Myocyte (in vitro differentiated cells): Measurements from ENCODE around the gene ASMT. TPM values are rescaled to one million over a fixed set of nuclear protein-coding genes. Genes with fewer than 3 reads are reported as not detected.

ENCODE experiments used
- total RNA-seq: library from RNA; depleted of rRNA; stranded (reverse); fragments of >200 nt; gene quantifications from 2 replicates; pipeline ENCODE4 v1.2.3, GENCODE V29; 2014

Gene ASMT
- total RNA-seq, 1 donor from 2014 or later = not detected

Other genes with a start within 250 kb of the ASMT start
- gene SLC25A6, start 222.9 kb upstream of the ASMT start, total RNA-seq = 219 and 244 TPM in 2 replicates
- gene ASMTL, start 162.2 kb upstream of the ASMT start, total RNA-seq = 15.8 and 18.8 TPM in 2 replicates
- not detected in 2 replicates for gene P2RY8, start 77.9 kb upstream of the ASMT start, total RNA-seq
- 37.5 and 39.7 TPM in 2 replicates for gene AKAP17A, start 23.5 kb upstream of the ASMT start, total RNA-seq